ENCODE results near the gene TCEAL5.
"Not testable (repeated sequence)": the region's sequence is repeated elsewhere in the genome, so short reads cannot be mapped to it uniquely, and the experiment has no call there.

Gene TCEAL5

GRCh38 chrX:103233263-103233662, 43.3 kb downstream of the TCEAL5 start:
- no peak for DNase-seq

GRCh38 chrX:103225918-103226317, 50.6 kb downstream of the TCEAL5 start:
- not testable (repeated sequence) for DNase-seq

Data from NCI-H524 treated with DMSO at 0.1 percent for 48 hours (cell line).